NCI-H345 (cell line): ENCODE measurements around the gene SCYL2.

ENCODE experiments used
- DNase-seq: peaks from one replicate; lab custom pipeline; 2025; lab: John Stamatoyannopoulos, UW

Gene SCYL2

GRCh38 chr12:100375038-100375735 lies 108.2 kb downstream of the SCYL2 start:
- no peak for DNase-seq

- no peak for DNase-seq
Measured at GRCh38 chr12:100376161-100376560, 109.2 kb downstream of the SCYL2 start.

DNA sequence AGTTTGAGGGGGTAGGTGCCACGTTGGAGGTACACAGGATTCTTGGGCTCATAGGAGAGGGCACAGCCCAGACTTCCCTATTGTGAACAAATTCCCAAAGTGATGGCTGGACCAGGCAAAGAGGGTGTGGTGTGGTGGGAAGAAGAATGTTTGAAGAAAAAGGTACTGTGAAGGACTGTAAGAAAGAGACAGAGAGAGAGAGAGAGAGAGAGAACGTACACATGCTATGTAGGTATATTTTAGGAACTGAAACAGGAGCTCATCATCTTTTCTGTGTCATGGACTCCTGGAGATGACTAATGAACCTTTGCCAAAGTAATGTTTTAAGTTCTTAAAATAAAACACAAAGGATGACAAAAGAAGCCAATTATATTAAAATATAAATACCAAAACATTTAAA lies 114.4 kb downstream of the SCYL2 start:
- no peak for DNase-seq

DNA sequence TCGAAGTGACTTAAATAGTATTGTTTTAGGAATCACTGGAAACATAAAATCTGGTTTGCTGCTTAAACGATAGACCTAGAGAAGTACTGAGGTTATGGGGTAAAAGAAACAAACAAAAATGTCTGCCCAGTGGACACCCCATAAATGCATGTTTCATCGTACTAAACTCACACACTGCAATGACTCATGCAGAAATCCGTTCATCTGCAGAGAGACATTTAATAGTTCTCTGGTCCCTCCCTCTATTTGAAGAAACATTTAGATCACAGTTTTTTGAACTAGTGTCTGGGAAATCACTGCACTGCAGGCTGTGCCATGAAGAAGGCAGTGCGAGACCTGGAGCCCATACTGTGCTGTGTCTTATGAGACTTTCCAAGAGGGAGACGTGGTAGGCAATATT lies 115.4 kb downstream of the SCYL2 start:
- no peak for DNase-seq

DNA sequence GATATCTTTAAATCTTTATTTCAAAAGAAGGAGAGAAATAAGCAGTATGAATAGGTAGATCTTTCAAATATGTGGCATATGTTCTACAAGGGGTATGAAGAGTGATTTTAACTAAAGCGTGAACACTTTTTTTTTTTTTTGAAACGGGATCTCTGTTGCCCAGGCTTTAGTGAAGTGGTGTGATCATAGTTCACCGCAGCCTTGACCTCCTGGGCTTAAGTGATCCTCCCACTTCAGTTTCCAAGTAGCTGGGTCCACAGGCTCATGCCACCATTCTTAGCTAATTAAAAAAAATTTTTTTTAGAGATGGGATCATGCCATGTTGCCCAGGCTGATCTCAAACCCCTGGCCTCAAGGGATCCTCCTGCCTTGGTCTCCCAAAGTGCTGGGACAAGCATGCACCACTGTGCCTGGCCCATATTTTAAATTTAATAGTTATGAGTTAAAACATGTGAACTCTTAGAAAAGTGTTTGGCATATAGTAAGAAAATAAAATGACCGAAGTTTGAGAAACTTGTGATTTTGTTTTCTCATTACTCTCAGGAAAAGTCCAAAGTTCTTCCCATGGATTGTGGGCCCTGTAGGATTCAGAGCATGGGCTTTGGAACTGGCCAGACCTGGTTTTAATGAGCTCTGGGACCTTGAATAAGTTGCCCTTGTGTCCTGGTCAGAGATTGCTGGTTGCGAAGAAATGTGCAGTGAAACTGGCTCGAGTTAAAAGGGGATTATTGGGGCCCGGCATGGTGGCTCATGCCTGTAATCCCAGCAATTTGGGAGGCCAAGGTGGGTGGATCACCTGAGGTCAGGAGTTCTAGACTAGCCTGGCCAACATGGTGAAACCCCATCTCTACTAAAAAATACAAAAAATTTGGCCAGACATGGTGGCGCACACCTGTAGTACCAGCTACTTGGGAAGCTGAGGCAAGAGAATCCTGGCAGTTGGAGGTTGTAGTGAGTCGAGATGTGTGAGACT lies 116.9 kb downstream of the SCYL2 start:
- no peak for DNase-seq

DNA sequence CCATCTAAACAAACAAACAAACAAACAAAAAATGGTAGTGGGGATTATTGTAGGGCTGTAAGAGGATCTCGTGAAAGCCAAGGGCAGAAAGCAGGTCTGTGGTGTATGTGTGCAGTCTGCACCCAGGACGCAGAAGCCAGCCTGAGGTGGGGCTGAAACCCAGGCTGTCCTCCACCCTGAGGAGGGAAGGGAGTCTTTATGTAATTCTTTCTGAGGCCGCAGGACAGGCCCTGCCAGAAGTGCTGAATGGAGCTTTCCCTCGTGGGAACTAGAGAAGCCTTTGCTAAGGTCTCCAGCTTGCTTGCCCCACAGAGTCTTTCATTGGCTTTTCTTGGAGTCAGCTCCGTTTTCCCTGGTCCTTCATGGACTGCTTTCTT lies 117.6 kb downstream of the SCYL2 start:
- no peak for DNase-seq

- DNase-seq: no peak
Measured at GRCh38 chr12:100388382-100388781, 121.4 kb downstream of the SCYL2 start.
